ENCODE data around the gene ESR2. TPM values are rescaled to one million over a fixed set of nuclear protein-coding genes. Genes with fewer than 3 reads are reported as not detected.
A peak's percentile ranks its signal among the peaks of the same experiment; 100 is the strongest.

ESR2 gene
- total RNA-seq, 1 donor from 2014 or later, result 0.76 TPM

- intact Hi-C loops (cut with DNase I), result no loop called here
- ATAC-seq, result peak; percentile 61
- no peak for DNase-seq (ENCODE audit: low spot score)
Measured at GRCh38 chr14:64208981-64209380, 85.2 kb downstream of the ESR2 start.

- ATAC-seq (no peak), DNase-seq (ENCODE audit: low spot score) (no peak)
- intact Hi-C loops (cut with DNase I), result no loop called here
Measured at GRCh38 chr14:64208261-64208660, 85.9 kb downstream of the ESR2 start.

GRCh38 chr14:64203366-64204006, 90.7 kb downstream of the ESR2 start:
- intact Hi-C loops (cut with DNase I), result no loop called here
- no peak for ATAC-seq
- no peak for DNase-seq (ENCODE audit: low spot score)

- intact Hi-C loops (cut with DNase I), result no loop called here
- no peak for DNase-seq (ENCODE audit: low spot score)
Measured at GRCh38 chr14:64202716-64203115, 91.5 kb downstream of the ESR2 start.

GRCh38 chr14:64201921-64202545, 92.1 kb downstream of the ESR2 start:
- intact Hi-C loops (cut with DNase I), result no loop called here
- DNase-seq (ENCODE audit: low spot score) (no peak), ATAC-seq (no peak)

More at GRCh38 chr14:64202716-64203115, 91.5 kb downstream of the ESR2 start:
- no peak for ATAC-seq

- DNase-seq (ENCODE audit: low spot score) (no peak), ATAC-seq (no peak)
- intact Hi-C loops (cut with DNase I), result no loop called here
Measured at GRCh38 chr14:64201296-64201695, 92.9 kb downstream of the ESR2 start.

- DNase-seq (ENCODE audit: low spot score) (no peak), ATAC-seq (peak; percentile 71)
- intact Hi-C loops (cut with DNase I), result no loop called here
Measured at GRCh38 chr14:64200170-64200569, 94.0 kb downstream of the ESR2 start.

- ATAC-seq, result no peak
- intact Hi-C loops (cut with DNase I), result no loop called here
- no peak for DNase-seq (ENCODE audit: low spot score)
Measured at GRCh38 chr14:64198486-64198885, 95.7 kb downstream of the ESR2 start.

- no peak for DNase-seq (ENCODE audit: low spot score)
- intact Hi-C loops (cut with DNase I), result no loop called here
- no peak for ATAC-seq
Measured at GRCh38 chr14:64197996-64198395, 96.2 kb downstream of the ESR2 start.

- DNase-seq (ENCODE audit: low spot score) (peak; percentile 66), ATAC-seq (peak; percentile 72)
- intact Hi-C loops (cut with DNase I), result no loop called here
Measured at GRCh38 chr14:64196814-64197411, 97.3 kb downstream of the ESR2 start.

GRCh38 chr14:64196056-64196455, 98.1 kb downstream of the ESR2 start:
- ATAC-seq, result no peak

GRCh38 chr14:64195199-64195598, 99.0 kb downstream of the ESR2 start:
- DNase-seq (ENCODE audit: low spot score) (no peak), ATAC-seq (no peak)
- intact Hi-C loops (cut with DNase I), result no loop called here

More at GRCh38 chr14:64196056-64196455, 98.1 kb downstream of the ESR2 start:
- DNase-seq (ENCODE audit: low spot score), result no peak
- intact Hi-C loops (cut with DNase I), result no loop called here

- ATAC-seq (no peak), DNase-seq (ENCODE audit: low spot score) (no peak)
- intact Hi-C loops (cut with DNase I), result no loop called here
Measured at GRCh38 chr14:64194404-64194803, 99.8 kb downstream of the ESR2 start.

GRCh38 chr14:64193821-64194220, 100.3 kb downstream of the ESR2 start:
- ATAC-seq (no peak), DNase-seq (ENCODE audit: low spot score) (no peak)
- intact Hi-C loops (cut with DNase I), result no loop called here

GRCh38 chr14:64191756-64192155, 102.4 kb downstream of the ESR2 start:
- DNase-seq (ENCODE audit: low spot score) (no peak), ATAC-seq (no peak)
- intact Hi-C loops (cut with DNase I), result no loop called here

- DNase-seq (ENCODE audit: low spot score), result no peak
- intact Hi-C loops (cut with DNase I), result no loop called here
- ATAC-seq, result no peak
Measured at GRCh38 chr14:64190974-64191502, 103.1 kb downstream of the ESR2 start.

- intact Hi-C loops (cut with DNase I), result no loop called here
- ATAC-seq (no peak), DNase-seq (ENCODE audit: low spot score) (no peak)
Measured at GRCh38 chr14:64187331-64187730, 106.8 kb downstream of the ESR2 start.

- intact Hi-C loops (cut with DNase I), result no loop called here
- DNase-seq (ENCODE audit: low spot score) (no peak), ATAC-seq (no peak)
Measured at GRCh38 chr14:64186231-64187129, 107.7 kb downstream of the ESR2 start.

GRCh38 chr14:64185184-64185583, 109.0 kb downstream of the ESR2 start:
- ATAC-seq (no peak), DNase-seq (ENCODE audit: low spot score) (no peak)
- intact Hi-C loops (cut with DNase I), result no loop called here

All from sciatic nerve (tissue), 2 donors.